ENCODE data around the gene WDR13.

GRCh38 chrX:48592971-48593370 lies 4.3 kb upstream of the WDR13 start:
- TF ChIP-seq EP300 (IDR thresholded peaks at IDR 0.05): no peak
- no peak for TF ChIP-seq CTCF (IDR thresholded peaks at IDR 0.05)
- no peak for TF ChIP-seq POLR2A (IDR thresholded peaks at IDR 0.05)

Data from sigmoid colon (tissue), 4 donors.